ENCODE data around the gene RANBP3.
A peak's percentile ranks its signal among the peaks of the same experiment; 100 is the strongest.
"Not testable (repeated sequence)": the region's sequence is repeated elsewhere in the genome, so short reads cannot be mapped to it uniquely, and the experiment has no call there.

RANBP3 gene

DNA sequence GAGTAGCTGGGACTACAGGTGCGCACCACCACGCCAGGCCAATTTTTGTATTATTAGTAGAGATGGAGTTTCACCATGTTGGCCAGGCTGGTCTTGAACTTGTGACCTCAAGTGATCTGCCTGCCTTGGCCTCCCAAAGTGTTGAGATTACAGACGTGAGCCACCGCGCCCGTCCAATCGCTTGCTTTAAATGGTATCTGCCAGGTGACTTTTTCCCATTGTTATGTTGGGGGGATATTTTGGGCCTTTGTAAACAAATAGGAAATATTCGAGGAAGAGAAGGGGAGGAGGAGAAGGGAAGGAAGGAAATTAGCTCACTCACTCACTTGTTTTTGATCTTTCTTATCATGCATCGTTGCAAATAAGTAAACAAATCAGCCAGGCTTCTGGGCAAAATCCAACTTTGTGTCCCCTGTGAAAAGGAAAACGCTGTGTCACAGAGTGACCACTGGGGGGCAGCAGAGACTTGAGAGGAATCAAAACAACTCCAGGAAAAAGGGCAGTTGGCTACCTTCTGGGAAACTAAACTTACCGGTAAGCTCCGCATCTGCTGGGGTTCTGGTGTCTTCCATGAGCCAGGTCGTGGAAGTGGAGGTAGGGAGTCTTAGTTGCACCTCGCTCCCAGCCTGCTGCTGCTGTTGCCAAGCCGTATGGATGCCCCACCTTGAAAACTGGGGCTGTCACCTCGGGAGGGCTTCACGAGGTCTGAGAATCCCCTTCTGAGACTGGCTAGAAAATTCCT lies 9.3 kb upstream of the RANBP3 start:
- TF ChIP-seq, protein P1, sequence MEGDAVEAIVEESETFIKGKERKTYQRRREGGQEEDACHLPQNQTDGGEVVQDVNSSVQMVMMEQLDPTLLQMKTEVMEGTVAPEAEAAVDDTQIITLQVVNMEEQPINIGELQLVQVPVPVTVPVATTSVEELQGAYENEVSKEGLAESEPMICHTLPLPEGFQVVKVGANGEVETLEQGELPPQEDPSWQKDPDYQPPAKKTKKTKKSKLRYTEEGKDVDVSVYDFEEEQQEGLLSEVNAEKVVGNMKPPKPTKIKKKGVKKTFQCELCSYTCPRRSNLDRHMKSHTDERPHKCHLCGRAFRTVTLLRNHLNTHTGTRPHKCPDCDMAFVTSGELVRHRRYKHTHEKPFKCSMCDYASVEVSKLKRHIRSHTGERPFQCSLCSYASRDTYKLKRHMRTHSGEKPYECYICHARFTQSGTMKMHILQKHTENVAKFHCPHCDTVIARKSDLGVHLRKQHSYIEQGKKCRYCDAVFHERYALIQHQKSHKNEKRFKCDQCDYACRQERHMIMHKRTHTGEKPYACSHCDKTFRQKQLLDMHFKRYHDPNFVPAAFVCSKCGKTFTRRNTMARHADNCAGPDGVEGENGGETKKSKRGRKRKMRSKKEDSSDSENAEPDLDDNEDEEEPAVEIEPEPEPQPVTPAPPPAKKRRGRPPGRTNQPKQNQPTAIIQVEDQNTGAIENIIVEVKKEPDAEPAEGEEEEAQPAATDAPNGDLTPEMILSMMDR (IDR thresholded peaks at IDR 0.05; ENCODE audit: low read depth, low read length, missing control alignments), result peak; percentile 93
- peak; percentile 56 for DNase-seq (ENCODE audit: extremely low read depth, low read depth)
- H3K4me3 ChIP-seq (replicated peaks; ENCODE audit: low read depth, low read length), result 0 out of 2 replicates have a peak overlapping the region, but pooled peaks have one; percentile 11

DNA sequence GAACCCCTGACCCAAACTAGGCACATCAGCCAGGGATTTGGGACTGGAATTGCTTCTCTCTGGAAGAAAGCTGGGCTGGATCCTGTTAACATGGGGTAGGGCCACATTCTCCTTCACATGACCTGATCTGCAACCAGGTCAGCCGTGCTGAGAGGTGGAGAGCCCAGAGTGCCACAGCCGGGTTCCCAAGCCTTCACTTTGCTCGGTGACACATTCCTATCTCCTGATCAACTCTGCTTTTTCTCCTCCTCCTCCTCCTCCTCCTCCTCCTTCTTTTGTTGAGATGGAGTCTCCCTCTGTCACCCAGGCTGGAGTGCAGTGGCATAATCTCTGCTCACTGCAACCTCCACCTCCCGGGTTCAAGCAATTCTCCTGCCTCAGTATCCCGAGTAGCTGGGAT lies 7.9 kb upstream of the RANBP3 start:
- DNase-seq (ENCODE audit: extremely low read depth, low read depth), result not testable (repeated sequence)

DNA sequence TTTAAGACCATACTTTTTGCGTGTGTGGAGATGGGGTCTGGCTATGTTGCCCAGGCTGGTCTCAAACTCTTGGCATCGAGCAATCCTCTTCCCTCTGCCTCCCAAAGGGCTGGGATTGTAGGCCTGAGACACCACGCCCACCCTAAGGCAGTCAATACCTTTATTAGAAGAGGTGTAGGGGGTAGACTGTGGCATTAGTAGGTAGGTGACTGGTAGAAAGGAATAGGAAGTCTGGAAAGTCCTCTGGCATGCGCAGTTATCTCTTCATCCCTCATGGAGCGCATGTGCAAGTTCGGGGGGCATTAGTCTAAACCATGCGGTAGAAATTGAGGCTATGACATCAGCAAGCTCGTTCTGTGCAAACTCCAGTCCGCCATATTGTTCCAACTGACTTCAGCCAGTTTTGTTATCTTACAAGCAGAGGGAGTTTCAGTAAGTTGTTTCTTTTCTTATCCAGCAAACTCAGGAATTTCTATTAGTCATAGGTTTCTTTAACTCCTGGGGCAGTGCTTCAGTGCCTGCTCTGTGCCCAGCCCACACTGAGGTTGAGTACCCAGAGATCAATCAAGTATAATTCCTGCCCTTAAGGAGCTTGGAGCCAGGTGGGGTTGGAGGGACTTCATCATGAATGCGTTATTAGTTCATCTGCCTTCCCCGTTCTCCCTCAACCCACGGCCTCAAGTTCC lies 7.3 kb upstream of the RANBP3 start:
- no peak overlapping the region for H3K4me3 ChIP-seq (replicated peaks; ENCODE audit: low read depth, low read length)
- DNase-seq (ENCODE audit: extremely low read depth, low read depth), result no peak
- TF ChIP-seq, protein P1 (IDR thresholded peaks at IDR 0.05; ENCODE audit: low read depth, low read length, missing control alignments), result no peak

More for the DNA sequence above, 7.9 kb upstream of the RANBP3 start:
- not testable (repeated sequence) for H3K4me3 ChIP-seq (replicated peaks; ENCODE audit: low read depth, low read length)

DNA sequence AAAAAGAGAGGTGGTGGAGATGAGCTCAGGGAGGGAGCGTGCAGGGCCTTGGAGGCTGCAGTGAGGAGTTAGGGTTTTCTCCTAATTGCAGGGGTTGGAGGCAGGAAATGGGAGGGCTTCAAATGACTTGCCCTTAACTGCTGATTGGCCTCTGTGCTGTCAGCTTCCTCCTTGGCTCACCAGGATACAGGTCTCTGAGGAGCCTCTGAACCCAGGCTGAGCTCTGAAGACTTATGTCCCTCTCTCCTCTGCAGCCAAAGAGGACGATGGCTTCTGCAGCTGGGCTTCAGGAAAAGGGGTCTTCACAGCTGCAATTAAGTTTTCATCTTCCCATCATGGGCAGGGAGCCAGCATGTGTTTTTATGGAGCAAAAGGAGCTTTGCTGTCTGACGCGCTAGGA lies 6.7 kb upstream of the RANBP3 start:
- DNase-seq (ENCODE audit: extremely low read depth, low read depth), result no peak
- no peak overlapping the region for H3K4me3 ChIP-seq (replicated peaks; ENCODE audit: low read depth, low read length)
- TF ChIP-seq, protein P1 (IDR thresholded peaks at IDR 0.05; ENCODE audit: low read depth, low read length, missing control alignments), result no peak

DNA sequence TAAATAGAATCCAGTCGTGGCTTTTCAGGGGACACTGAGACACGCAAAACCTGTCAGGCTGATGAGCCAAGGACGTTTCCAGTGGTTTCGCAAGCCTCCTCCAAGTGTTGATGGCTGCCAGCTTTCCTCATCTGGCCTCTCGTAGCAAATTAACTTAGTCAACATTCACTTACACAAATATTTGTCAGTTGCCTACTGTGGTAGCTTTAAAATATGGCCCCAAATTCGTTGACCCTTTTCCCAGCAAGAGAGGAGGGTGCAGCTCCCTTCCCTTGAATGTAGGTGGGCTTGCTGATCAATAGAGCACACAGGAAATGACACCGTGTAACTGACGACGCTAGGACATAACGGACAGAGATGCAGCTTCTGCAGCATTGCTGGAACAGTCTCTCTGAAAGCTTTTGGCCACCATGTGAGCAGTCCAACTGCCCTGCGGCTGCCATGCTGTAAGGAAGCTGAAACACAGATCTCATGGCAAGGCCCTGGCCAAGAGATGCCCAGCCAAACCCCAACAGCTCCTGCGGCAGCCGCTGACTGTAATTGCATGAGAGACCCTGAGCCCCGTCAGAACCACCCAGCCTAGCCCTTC lies 5.5 kb upstream of the RANBP3 start:
- no peak overlapping the region for H3K4me3 ChIP-seq (replicated peaks; ENCODE audit: low read depth, low read length)
- TF ChIP-seq, protein P1 (IDR thresholded peaks at IDR 0.05; ENCODE audit: low read depth, low read length, missing control alignments), result no peak
- DNase-seq (ENCODE audit: extremely low read depth, low read depth), result no peak

DNA sequence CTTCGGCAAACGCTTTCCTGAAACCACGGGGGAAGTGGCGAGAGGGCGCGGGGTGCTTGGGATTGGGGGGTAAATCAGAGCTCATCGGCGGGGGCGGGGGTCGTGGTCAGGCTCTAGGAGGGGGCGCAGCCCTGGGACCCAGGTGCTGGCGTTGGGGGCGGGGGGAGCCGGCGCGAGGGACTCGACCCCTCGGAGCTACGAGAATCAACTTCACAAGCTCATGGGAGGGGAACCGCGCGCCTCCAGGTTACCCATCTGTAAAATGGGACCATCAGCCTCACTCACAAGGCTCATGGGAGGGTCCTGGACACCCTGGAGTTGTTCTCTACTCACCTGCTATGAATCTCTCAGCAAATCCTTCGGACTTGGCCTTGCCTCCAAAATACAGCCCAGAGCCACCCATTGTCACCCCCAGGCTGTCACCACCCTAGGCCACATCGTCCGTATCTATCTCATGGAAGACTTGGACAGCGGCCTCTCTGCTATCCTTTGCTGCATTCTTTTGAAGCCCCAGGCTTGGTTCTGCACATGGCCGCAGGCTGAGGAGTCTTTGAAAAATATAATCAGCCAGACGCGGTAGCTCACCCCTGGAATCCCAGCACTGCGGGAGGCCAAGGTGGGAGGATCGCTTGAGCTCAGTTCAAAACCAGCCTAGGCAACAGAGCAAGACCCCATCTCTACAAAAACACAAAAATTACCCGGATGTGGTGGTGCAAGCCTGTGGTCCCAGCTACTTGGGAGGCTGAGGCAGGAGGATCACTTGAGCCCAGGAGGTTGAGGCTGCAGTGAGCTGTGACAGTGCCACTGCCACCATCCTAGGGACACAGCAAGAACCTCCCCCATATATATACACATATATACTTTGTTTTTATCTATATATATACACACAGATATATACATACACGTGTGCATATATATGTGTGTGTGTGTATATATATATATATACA lies 939 bp upstream of the RANBP3 start:
- DNase-seq (ENCODE audit: extremely low read depth, low read depth), result no peak
- H3K4me3 ChIP-seq (replicated peaks; ENCODE audit: low read depth, low read length), result peak overlapping the region; percentile 82
- TF ChIP-seq, protein P1 (IDR thresholded peaks at IDR 0.05; ENCODE audit: low read depth, low read length, missing control alignments), result no peak
